GM12874 (cell line): ENCODE data around the gene SMPDL3A.

Source experiments
- TF ChIP-seq, protein P1 (sequence below): IDR thresholded peaks from 2 replicates; pipeline ENCODE4 v1.5.1; 2011; ENCODE audit warnings: low read depth, mild to moderate bottlenecking, control low read depth, low read length, moderate library complexity; ENCODE audit not compliant: insufficient read depth

The SMPDL3A gene

DNA sequence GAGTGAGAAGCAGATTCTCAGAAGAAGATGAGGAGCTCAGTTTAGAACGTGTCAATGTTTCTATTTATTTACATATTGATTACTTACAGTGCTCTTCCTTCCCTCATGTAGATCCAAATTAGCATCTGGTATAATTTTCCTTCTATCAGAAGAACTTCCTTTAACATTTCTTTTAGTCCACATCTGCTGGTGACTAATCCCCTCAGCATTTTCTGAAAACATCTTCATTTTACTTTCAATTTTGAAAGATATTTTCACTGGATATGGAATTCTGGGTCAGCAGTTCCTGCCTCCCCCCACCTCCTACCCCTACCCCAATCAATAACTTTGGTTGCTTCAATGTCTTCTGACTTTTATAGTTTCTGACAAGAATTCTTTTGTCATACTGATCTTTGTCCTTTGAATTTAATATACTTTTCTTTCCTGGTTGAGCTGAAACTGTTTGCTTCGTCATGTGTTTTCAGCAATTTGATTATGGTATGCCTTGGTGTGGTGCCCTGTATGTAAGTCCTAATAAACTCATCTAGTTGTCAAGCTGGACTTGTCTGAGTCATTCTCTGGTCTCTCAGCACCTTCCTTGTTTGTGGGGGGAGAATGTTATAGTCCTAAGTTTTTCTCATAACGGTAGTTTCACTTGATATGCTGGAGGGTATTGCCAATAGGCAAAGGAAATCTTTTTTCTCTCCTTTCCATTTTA is 57.0 kb downstream of the SMPDL3A start:
- TF ChIP-seq, protein P1, sequence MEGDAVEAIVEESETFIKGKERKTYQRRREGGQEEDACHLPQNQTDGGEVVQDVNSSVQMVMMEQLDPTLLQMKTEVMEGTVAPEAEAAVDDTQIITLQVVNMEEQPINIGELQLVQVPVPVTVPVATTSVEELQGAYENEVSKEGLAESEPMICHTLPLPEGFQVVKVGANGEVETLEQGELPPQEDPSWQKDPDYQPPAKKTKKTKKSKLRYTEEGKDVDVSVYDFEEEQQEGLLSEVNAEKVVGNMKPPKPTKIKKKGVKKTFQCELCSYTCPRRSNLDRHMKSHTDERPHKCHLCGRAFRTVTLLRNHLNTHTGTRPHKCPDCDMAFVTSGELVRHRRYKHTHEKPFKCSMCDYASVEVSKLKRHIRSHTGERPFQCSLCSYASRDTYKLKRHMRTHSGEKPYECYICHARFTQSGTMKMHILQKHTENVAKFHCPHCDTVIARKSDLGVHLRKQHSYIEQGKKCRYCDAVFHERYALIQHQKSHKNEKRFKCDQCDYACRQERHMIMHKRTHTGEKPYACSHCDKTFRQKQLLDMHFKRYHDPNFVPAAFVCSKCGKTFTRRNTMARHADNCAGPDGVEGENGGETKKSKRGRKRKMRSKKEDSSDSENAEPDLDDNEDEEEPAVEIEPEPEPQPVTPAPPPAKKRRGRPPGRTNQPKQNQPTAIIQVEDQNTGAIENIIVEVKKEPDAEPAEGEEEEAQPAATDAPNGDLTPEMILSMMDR: no peak

DNA sequence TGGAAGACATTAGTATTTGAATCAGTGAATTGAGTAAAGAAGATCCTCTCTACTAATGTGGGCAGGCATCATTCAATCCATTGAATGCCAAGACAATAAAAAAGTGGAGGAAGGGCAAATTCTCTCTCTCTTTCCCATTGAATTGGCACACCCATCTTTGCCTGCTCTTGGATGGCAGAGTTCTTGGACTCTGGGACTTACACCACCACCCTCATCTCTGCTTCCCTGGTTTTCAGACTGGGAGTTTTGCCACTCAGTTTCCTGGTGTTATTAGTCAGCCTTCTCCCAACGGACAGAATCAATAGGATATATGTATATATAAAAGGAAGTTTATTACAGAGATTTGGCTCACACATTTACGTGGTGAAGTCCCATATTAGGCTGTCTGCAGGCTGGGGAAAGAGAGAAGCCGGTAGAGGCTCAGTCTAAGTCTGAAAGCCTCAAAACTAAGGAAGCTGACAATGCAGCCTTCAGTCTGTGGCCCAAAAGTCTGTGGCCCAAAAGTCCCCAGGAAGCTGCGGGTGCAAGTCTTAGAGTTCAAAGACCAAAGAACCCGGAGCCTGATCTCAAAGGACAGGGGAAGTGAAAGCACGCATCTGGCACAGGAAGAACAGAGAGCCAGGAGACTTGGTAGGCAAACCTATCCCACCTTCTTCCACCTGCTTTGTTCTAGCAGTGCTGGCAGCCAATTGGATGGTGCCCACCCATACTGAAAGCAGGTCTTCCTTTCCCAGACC is 64.4 kb downstream of the SMPDL3A start:
- TF ChIP-seq, protein P1: no peak
